Sigmoid colon (tissue), 7 donors: Measurements from ENCODE around the gene PHC3. TPM values are rescaled to one million over a fixed set of nuclear protein-coding genes. Genes with fewer than 3 reads are reported as not detected.

Source experiments
- DNase-seq: peaks from one replicate; pipeline ENCODE4 v3.0.0-alpha.2; 2019
- H3K27ac ChIP-seq, 4 donors: fragments of 200-600 bp; sonication (generic); one replicate each; pipeline ENCODE4 v1.5.1; 2016 to 2019; ENCODE audit warnings: mild to moderate bottlenecking in 1 of 4
- H3K27me3 ChIP-seq, 3 donors: fragments of 200-600 bp; sonication (generic); one replicate each; pipeline ENCODE4 v1.5.1; 2019; ENCODE audit warnings: mild to moderate bottlenecking in 1 of 3
- H3K36me3 ChIP-seq, 4 donors: fragments of 200-600 bp; sonication (generic); one replicate each; pipeline ENCODE4 v1.5.1; 2016 to 2019
- H3K4me1 ChIP-seq, 4 donors: fragments of 200-600 bp; sonication (generic); one replicate each; pipeline ENCODE4 v1.5.1; 2017 to 2019
- H3K4me3 ChIP-seq, 4 donors: fragments of 200-600 bp; sonication (generic); one replicate each; pipeline ENCODE4 v1.5.1; 2017 to 2019; ENCODE audit warnings: mild to moderate bottlenecking in 2 of 4, moderate library complexity in 1 of 4
- H3K9me3 ChIP-seq, 4 donors: fragments of 200-600 bp in 3 of 4; sonication (generic) in 3 of 4; one replicate each; pipeline versions ENCODE4 v1.5.1 to v1.6.1; 2013 to 2019
- EP300 ChIP-seq, 4 donors: sonication (generic); formaldehyde crosslinking; IDR thresholded peaks; one replicate each; pipeline ENCODE4 v1.6.1; 2017; ENCODE audit warnings: antibody characterized with exemption in 4 of 4
- POLR2A ChIP-seq, 2 donors: fragments of 450-650 bp; IDR thresholded peaks; one replicate each; pipeline ENCODE4 v1.6.1; 2016; ENCODE audit warnings: antibody characterized with exemption in 2 of 2, mild to moderate bottlenecking in 2 of 2, moderate library complexity in 2 of 2
- POLR2AphosphoS5 ChIP-seq, 4 donors: sonication (generic); formaldehyde crosslinking; IDR thresholded peaks; one replicate each; pipeline ENCODE4 v1.6.1; 2017; ENCODE audit warnings: antibody characterized with exemption in 4 of 4
- WGBS, 2 donors: extraction: QIAGEN DNeasy Blood & Tissue Kit; methylation state at CpG; one replicate each; pipeline ENCODE4 v1.1.7; 2013; 5-methylcytosine and 5-hydroxymethylcytosine counted together
- intact Hi-C: fragments of 100-400 bp; cut with DNase I; formaldehyde crosslinking; loops from one replicate; pipeline ENCODE4 v1.15.1; 2023
- polyA plus RNA-seq, 3 donors: library from polyadenylated mRNA; stranded (reverse); fragments of 200-250 nt; gene quantifications; one replicate each; pipeline ENCODE4 v1.2.3, GENCODE V29; 2013
- total RNA-seq, 4 donors: library from RNA; depleted of rRNA; stranded (reverse); fragments of >200 nt; gene quantifications; one replicate each; pipeline ENCODE4 v1.1.0, GENCODE V29; 2016
- TF ChIP-seq, protein P1 (sequence below), 4 experiments: fragments of 450-650 bp in 3 of 4; fragments of 200-600 bp in 1 of 4; IDR thresholded peaks; one replicate each; pipeline ENCODE4 v1.5.1; 2016 to 2019; ENCODE audit warnings: antibody characterized with exemption in 4 of 4, mild to moderate bottlenecking in 3 of 4, moderate library complexity in 2 of 4
- donor health status: healthy with polysubstance abuse.
- donor health status: Bipolar disorder and iron deficiency.
- donor health status: healthy.

Gene PHC3
- total and polyA plus RNA-seq, 7 donors, result 3.0 to 85.9 (median 56.4) TPM

DNA sequence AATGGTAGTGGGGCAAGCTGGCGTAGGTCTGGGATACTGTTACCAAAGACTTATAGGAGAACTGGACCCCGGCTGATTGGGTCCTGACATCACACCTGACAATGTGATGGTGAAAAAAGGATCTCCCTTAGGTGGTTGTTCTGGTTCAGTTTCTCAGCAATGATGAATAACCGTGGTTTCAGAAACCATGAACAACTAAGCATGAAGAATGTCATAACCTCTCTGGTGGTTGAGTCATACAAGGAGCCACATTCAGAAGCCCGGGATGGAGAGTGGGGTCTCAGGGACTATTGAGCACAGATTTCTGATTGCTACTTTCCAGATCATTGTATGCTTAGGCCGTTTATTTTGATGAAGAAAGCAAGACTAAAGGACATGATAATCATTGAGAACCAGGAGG lies 126.3 kb downstream of the PHC3 start:
- TF ChIP-seq POLR2AphosphoS5 (IDR thresholded peaks at IDR 0.05), result no peak
- no peak for TF ChIP-seq EP300 (IDR thresholded peaks at IDR 0.05)
- TF ChIP-seq, protein P1, sequence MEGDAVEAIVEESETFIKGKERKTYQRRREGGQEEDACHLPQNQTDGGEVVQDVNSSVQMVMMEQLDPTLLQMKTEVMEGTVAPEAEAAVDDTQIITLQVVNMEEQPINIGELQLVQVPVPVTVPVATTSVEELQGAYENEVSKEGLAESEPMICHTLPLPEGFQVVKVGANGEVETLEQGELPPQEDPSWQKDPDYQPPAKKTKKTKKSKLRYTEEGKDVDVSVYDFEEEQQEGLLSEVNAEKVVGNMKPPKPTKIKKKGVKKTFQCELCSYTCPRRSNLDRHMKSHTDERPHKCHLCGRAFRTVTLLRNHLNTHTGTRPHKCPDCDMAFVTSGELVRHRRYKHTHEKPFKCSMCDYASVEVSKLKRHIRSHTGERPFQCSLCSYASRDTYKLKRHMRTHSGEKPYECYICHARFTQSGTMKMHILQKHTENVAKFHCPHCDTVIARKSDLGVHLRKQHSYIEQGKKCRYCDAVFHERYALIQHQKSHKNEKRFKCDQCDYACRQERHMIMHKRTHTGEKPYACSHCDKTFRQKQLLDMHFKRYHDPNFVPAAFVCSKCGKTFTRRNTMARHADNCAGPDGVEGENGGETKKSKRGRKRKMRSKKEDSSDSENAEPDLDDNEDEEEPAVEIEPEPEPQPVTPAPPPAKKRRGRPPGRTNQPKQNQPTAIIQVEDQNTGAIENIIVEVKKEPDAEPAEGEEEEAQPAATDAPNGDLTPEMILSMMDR (IDR thresholded peaks at IDR 0.05), result no peak
- TF ChIP-seq POLR2A (IDR thresholded peaks at IDR 0.05), result no peak
- Histone ChIP-seq H3K4me3 (no peak overlapping the region), H3K27me3 (no peaks in the 10 kb centered on the region), H3K4me1 (no peaks in the 10 kb centered on the region), H3K36me3 (no peaks in the 10 kb centered on the region), H3K27ac (no peak overlapping the region), H3K9me3 (peaks cover 0 to 6% (median 0%) of the 10 kb centered on the region in 4 donors)
- WGBS, 2 donors, result 77 to 79% methylated on average over 5 of the region's 5 CpGs
- no peak for DNase-seq
- intact Hi-C loops, result no loop called here

DNA sequence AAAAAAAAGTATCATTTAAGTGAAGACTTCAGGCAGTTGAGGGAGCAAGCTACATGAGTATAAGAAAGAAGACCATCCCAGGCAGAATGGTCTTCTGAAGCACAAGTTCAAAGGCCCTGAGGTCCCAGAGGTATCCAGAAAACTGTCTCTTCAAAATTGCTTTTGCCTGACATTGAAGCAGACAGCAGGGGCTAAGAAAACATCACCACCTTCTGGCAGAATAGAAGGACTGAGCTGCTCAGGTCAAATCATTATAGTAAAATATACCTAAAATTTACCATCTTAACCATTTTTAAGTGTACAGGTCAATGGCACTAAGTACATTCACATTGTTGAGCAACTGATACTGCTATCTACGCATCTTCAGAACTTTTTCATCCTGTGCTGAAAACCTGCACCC lies 127.3 kb downstream of the PHC3 start:
- Histone ChIP-seq H3K4me1 (no peaks in the 10 kb centered on the region), H3K9me3 (peaks cover 0 to 6% (median 0%) of the 10 kb centered on the region in 4 donors), H3K36me3 (no peaks in the 10 kb centered on the region), H3K4me3 (no peak overlapping the region), H3K27me3 (no peaks in the 10 kb centered on the region), H3K27ac (no peak overlapping the region)
- 84 to 95% methylated on average over 1 of the region's 1 CpG for WGBS, 2 donors
- TF ChIP-seq EP300 (IDR thresholded peaks at IDR 0.05), result no peak
- no peak for TF ChIP-seq POLR2AphosphoS5 (IDR thresholded peaks at IDR 0.05)
- DNase-seq, result no peak
- intact Hi-C loops, result no loop called here

DNA sequence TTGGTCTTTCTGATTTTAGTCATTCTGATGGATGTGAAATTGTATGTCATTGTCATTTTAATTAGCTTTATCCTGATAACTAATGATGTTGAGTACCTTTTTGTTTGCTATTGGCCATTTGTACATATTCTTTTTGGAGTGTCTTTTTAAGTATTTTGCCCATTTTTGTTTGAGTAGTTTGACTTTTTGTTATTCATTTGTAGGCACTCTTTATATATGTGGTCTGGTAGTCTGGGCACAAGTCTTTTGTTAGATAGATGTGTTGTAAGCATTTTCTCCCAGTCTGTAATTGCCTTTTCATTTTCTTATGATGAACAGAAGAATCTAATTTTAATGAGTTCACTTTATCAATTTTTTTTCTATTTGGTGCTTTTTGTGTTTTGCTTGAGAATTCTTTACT lies 129.1 kb downstream of the PHC3 start:
- TF ChIP-seq POLR2A (IDR thresholded peaks at IDR 0.05) (no peak), POLR2AphosphoS5 (IDR thresholded peaks at IDR 0.05) (no peak), EP300 (IDR thresholded peaks at IDR 0.05) (no peak)
- DNase-seq, result no peak
- peaks cover 0 to 6% (median 0%) of the 10 kb centered on the region in 4 donors for H3K9me3 ChIP-seq
- no peaks in the 10 kb centered on the region for H3K27me3 ChIP-seq
- H3K27ac ChIP-seq, result no peak overlapping the region
- no peaks in the 10 kb centered on the region for H3K4me1 ChIP-seq
- no peak overlapping the region for H3K4me3 ChIP-seq
- H3K36me3 ChIP-seq, result no peaks in the 10 kb centered on the region
- intact Hi-C loops, result no loop called here

DNA sequence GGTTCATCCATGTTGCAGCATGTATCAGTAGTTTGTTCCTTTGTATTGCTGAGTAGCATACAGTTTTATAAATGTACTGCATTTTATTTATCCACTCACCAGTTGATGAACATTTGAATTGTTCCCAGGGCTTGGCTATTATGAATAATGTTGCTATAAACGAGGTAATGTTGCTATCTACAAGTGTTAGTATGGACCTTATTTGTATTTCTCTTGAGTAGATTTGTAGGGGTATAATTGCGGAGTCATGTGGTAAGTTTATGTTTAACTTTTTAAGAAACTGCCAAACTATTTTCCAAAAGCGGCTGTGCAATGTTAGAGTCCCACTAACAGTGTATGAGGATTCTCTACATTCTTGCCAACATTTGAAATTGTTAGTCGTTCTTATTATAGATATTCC lies 130.8 kb downstream of the PHC3 start:
- Histone ChIP-seq H3K36me3 (no peaks in the 10 kb centered on the region), H3K27me3 (no peaks in the 10 kb centered on the region), H3K9me3 (peaks cover 0 to 6% (median 0%) of the 10 kb centered on the region in 4 donors), H3K4me1 (no peaks in the 10 kb centered on the region), H3K27ac (no peak overlapping the region), H3K4me3 (no peak overlapping the region)
- intact Hi-C loops, result no loop called here
- DNase-seq, result no peak
- TF ChIP-seq EP300 (IDR thresholded peaks at IDR 0.05) (no peak), POLR2A (IDR thresholded peaks at IDR 0.05) (no peak), POLR2AphosphoS5 (IDR thresholded peaks at IDR 0.05) (no peak)
- TF ChIP-seq, protein P1 (IDR thresholded peaks at IDR 0.05), result no peak
- 13 to 66% methylated on average over 4 of the region's 4 CpGs for WGBS, 2 donors

DNA sequence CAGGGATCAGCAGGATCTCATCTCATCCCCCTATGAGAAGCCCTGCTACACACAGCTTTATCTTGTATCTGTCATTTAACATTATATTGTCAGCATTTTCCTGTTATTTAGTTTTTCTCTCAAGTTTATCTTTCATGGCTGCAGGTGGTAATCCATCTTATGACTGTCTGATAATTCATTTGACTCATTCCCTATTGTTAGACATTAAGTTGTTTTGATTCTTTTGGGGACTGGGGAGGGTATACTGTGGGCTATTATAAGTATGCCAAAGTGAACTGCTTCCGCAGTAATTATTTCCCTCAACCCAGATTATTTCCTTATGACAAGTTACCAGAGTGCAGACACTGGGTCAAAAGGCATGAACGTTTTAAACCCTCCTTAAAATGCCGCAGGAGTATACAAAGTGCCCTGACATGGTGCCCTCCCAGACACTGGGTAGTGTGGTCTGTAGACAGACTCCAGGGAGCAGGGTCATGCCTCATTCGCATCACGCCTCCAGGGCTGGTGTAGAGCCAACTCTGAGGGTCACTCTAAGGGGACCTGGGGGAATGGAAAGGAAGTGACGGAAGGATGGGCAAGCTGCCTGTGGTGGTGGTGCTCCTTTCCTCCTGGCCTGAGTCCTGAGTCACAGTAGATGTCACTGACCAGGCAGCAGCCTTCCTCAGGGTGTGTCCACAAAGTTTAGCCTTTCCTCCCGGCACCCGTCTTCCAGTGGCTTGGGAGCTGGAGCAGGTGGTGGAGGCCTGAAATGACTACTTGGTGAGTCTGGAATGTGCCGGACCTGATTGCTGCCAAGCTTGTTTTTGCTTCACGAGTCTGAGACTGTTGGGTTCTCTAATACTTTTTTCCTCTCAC lies 132.2 kb downstream of the PHC3 start:
- intact Hi-C loops, result no loop called here
- Histone ChIP-seq H3K27me3 (no peaks in the 10 kb centered on the region), H3K9me3 (peaks cover 0 to 6% (median 0%) of the 10 kb centered on the region in 4 donors), H3K36me3 (no peaks in the 10 kb centered on the region), H3K4me3 (no peak overlapping the region), H3K27ac (no peak overlapping the region), H3K4me1 (no peaks in the 10 kb centered on the region)
- no peak for TF ChIP-seq POLR2A (IDR thresholded peaks at IDR 0.05)
- no peak for TF ChIP-seq POLR2AphosphoS5 (IDR thresholded peaks at IDR 0.05)
- TF ChIP-seq, protein P1 (IDR thresholded peaks at IDR 0.05), result no peak
- TF ChIP-seq EP300 (IDR thresholded peaks at IDR 0.05), result no peak
- 17 to 61% methylated on average over 10 of the region's 10 CpGs for WGBS, 2 donors
- no peak for DNase-seq

DNA sequence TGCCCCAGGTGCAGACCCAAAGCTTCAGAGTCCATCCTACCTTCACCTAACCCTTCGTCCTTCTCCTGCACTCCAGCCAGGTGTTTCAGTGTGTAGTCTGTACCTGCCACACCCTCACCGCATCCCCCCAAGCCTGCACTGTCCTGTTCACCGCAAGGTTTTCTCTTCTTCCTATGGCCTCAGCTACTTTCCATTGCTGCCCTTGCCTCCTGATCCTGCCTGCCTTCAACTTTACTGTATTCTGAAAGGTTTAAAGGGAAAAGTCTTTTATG lies 134.5 kb downstream of the PHC3 start:
- intact Hi-C loops, result no loop called here
- H3K36me3 ChIP-seq, result no peaks in the 10 kb centered on the region
- H3K27me3 ChIP-seq, result peaks cover 0 to 5% (median 0%) of the 10 kb centered on the region in 3 donors
- TF ChIP-seq POLR2A (IDR thresholded peaks at IDR 0.05), result no peak
- TF ChIP-seq POLR2AphosphoS5 (IDR thresholded peaks at IDR 0.05), result no peak
- TF ChIP-seq, protein P1 (IDR thresholded peaks at IDR 0.05), result no peak
- no peak for TF ChIP-seq EP300 (IDR thresholded peaks at IDR 0.05)
- H3K4me3 ChIP-seq, result no peak overlapping the region
- DNase-seq, result no peak
- no peaks in the 10 kb centered on the region for H3K4me1 ChIP-seq
- no peaks in the 10 kb centered on the region for H3K9me3 ChIP-seq
- 18 to 69% methylated on average over 3 of the region's 3 CpGs for WGBS, 2 donors
- no peak overlapping the region for H3K27ac ChIP-seq
